Stomach smooth muscle (tissue), 2 donors: ENCODE results near the gene RGMA.
A peak's percentile ranks its signal among the peaks of the same experiment; 100 is the strongest.

Source experiments
- H3K27ac ChIP-seq: one replicate; pipeline ENCODE4 v1.7.0; 2013; ENCODE audit warnings: mild to moderate bottlenecking, low read length, inconsistent platforms
- H3K27me3 ChIP-seq, 2 donors: one replicate each; pipeline ENCODE4 v1.7.0; 2013; ENCODE audit warnings: low read length in 2 of 2; ENCODE audit not compliant: insufficient read depth in 2 of 2, control insufficient read depth in 1 of 2
- H3K36me3 ChIP-seq, 2 donors: one replicate each; pipeline ENCODE4 v1.7.0; 2013; ENCODE audit warnings: low read length in 2 of 2; ENCODE audit not compliant: control insufficient read depth in 2 of 2, insufficient read depth in 2 of 2
- H3K4me1 ChIP-seq: one replicate; pipeline ENCODE4 v1.7.0; 2013; ENCODE audit warnings: low read length; ENCODE audit not compliant: control insufficient read depth, insufficient read depth
- H3K4me3 ChIP-seq, 2 donors: one replicate each; pipeline ENCODE4 v1.7.0; 2013; ENCODE audit warnings: low read length in 2 of 2
- H3K9ac ChIP-seq, 2 donors: one replicate each; pipeline ENCODE4 v1.7.0; 2013; ENCODE audit warnings: low read length in 2 of 2, mild to moderate bottlenecking in 1 of 2
- H3K9me3 ChIP-seq, 2 donors: one replicate each; pipeline ENCODE4 v1.7.0; 2013; ENCODE audit warnings: low read length in 2 of 2; ENCODE audit not compliant: control insufficient read depth in 2 of 2
- donor health status: healthy.
- donor health status: Pancreatic carcinoma.

RGMA gene

GRCh38 chr15:93058128-93058527, 30.9 kb downstream of the RGMA start:
- Histone ChIP-seq H3K9me3 (no peaks in the 10 kb centered on the region), H3K4me3 (peak overlapping the region in 1 of 2 donors; percentile 47), H3K36me3 (peaks cover 12 to 22% of the 10 kb centered on the region in 2 donors), H3K4me1 (peaks cover 80% of the 10 kb centered on the region), H3K27me3 (no peaks in the 10 kb centered on the region), H3K9ac (peak overlapping the region; percentile 14 to 29), H3K27ac (peak overlapping the region; percentile 73)

- Histone ChIP-seq H3K9me3 (no peaks in the 10 kb centered on the region), H3K36me3 (peaks cover 13 to 26% of the 10 kb centered on the region in 2 donors), H3K4me1 (peaks cover 81% of the 10 kb centered on the region), H3K27ac (peak overlapping the region; percentile 73), H3K4me3 (peak overlapping the region; percentile 7 to 47), H3K27me3 (no peaks in the 10 kb centered on the region), H3K9ac (peak overlapping the region; percentile 14 to 29)
Observed at GRCh38 chr15:93057618-93058017, 31.4 kb downstream of the RGMA start.

- peak overlapping the region in 1 of 2 donors; percentile 47 for H3K4me3 ChIP-seq
- H3K27me3 ChIP-seq: no peaks in the 10 kb centered on the region
- no peaks in the 10 kb centered on the region for H3K9me3 ChIP-seq
- H3K27ac ChIP-seq: peak overlapping the region; percentile 73
- H3K4me1 ChIP-seq: peaks cover 86% of the 10 kb centered on the region
- H3K36me3 ChIP-seq: peaks cover 15 to 29% of the 10 kb centered on the region in 2 donors
- H3K9ac ChIP-seq: peak overlapping the region in 1 of 2 donors; percentile 47
Observed at GRCh38 chr15:93056836-93057235, 32.2 kb downstream of the RGMA start.

GRCh38 chr15:93055211-93055610, 33.8 kb downstream of the RGMA start:
- Histone ChIP-seq H3K4me1 (peaks cover 88% of the 10 kb centered on the region), H3K4me3 (peak overlapping the region in 1 of 2 donors; percentile 44), H3K27ac (peak overlapping the region; percentile 73), H3K36me3 (peaks cover 24 to 37% of the 10 kb centered on the region in 2 donors), H3K27me3 (no peaks in the 10 kb centered on the region), H3K9ac (no peak overlapping the region), H3K9me3 (no peaks in the 10 kb centered on the region)

GRCh38 chr15:93052090-93052879, 36.7 kb downstream of the RGMA start:
- Histone ChIP-seq H3K9ac (no peak overlapping the region), H3K36me3 (peaks cover 36 to 50% of the 10 kb centered on the region in 2 donors), H3K4me1 (peaks cover 88% of the 10 kb centered on the region), H3K4me3 (no peak overlapping the region), H3K27me3 (no peaks in the 10 kb centered on the region), H3K9me3 (no peaks in the 10 kb centered on the region), H3K27ac (peak overlapping the region; percentile 73)

- Histone ChIP-seq H3K27me3 (no peaks in the 10 kb centered on the region), H3K27ac (peak overlapping the region; percentile 73), H3K9ac (no peak overlapping the region), H3K9me3 (peaks cover 0 to 2% of the 10 kb centered on the region in 2 donors), H3K4me3 (no peak overlapping the region), H3K4me1 (peaks cover 88% of the 10 kb centered on the region), H3K36me3 (peaks cover 42 to 55% of the 10 kb centered on the region in 2 donors)
Observed at GRCh38 chr15:93051236-93052089, 37.5 kb downstream of the RGMA start.

DNA sequence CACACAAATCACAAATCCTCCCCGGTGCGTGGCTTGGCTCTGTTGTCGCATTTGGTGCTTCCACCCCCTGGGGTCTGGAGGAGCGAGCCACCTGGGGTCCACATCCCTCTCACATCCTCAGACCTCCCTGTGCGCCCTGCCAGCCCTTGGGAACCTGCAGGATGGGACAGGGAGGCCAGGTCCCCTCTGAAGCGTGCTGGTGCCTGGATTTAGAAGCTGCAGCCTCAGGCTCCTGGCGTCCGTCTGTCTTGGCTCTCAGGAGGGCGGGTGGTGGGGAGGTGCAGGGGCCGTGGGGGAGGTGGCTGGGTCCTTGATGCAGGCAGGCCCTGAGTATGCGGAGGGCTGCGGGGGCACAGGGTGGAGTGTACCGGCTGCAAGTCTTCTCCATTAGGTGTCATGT, 38.4 kb downstream of the RGMA start:
- H3K27ac ChIP-seq: peak overlapping the region; percentile 73
- peaks cover 0 to 6% of the 10 kb centered on the region in 2 donors for H3K9me3 ChIP-seq
- no peak overlapping the region for H3K9ac ChIP-seq
- peaks cover 46 to 63% of the 10 kb centered on the region in 2 donors for H3K36me3 ChIP-seq
- H3K4me3 ChIP-seq: no peak overlapping the region
- peaks cover 81% of the 10 kb centered on the region for H3K4me1 ChIP-seq
- no peaks in the 10 kb centered on the region for H3K27me3 ChIP-seq

GRCh38 chr15:93049914-93050578, 39.0 kb downstream of the RGMA start:
- peaks cover 81% of the 10 kb centered on the region for H3K4me1 ChIP-seq
- peaks cover 52 to 69% of the 10 kb centered on the region in 2 donors for H3K36me3 ChIP-seq
- peak overlapping the region; percentile 73 for H3K27ac ChIP-seq
- H3K27me3 ChIP-seq: no peaks in the 10 kb centered on the region
- peak overlapping the region in 1 of 2 donors; percentile 22 for H3K4me3 ChIP-seq
- H3K9ac ChIP-seq: no peak overlapping the region
- peaks cover 0 to 6% of the 10 kb centered on the region in 2 donors for H3K9me3 ChIP-seq

DNA sequence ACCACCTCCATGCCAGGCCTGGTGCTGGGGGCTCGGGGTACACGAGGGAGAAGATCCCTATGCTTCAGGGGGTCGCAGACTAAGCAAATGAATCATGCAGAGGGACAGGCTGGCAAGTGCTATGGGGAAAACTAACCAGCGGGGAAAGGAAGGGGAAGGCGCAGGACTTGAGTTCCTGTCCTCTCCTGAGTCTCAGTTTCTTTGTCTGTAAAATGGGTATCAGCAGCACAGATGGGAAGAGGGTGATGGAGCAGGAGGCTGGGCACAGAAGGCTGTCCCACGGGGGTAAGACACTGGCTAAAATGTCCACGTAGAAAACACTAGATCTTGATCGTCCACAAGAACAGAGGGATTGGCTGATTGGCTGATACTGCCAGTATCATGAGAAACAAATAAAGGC, 39.8 kb downstream of the RGMA start:
- Histone ChIP-seq H3K4me1 (peaks cover 85% of the 10 kb centered on the region), H3K9me3 (peaks cover 0 to 6% of the 10 kb centered on the region in 2 donors), H3K9ac (no peak overlapping the region), H3K36me3 (peaks cover 54 to 74% of the 10 kb centered on the region in 2 donors), H3K4me3 (peak overlapping the region; percentile 16 to 40), H3K27me3 (no peaks in the 10 kb centered on the region), H3K27ac (peak overlapping the region; percentile 73)

DNA sequence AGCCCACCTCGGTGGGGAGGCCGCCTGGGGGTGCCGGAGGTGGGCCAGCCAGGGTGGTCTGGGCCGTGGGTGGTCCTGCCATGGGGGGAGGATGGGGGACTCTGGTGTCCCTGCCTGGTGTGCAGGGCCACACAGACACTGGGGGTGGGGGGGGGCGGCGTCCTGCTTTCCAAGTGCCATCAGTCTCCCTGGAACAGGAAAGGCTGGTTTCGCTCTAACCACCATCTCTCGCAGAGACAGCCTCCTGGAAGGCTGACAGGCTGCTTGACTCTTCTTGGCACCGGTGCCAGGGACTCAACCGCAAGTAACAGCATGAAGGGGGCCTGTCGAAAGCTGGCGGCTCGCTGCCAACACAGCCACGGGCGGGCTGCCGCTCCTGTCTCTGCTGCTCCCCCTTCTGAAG, 40.3 kb downstream of the RGMA start:
- Histone ChIP-seq H3K27me3 (no peaks in the 10 kb centered on the region), H3K9me3 (peaks cover 0 to 6% of the 10 kb centered on the region in 2 donors), H3K9ac (no peak overlapping the region), H3K36me3 (peaks cover 54 to 77% of the 10 kb centered on the region in 2 donors), H3K4me1 (peaks cover 90% of the 10 kb centered on the region), H3K4me3 (peak overlapping the region in 1 of 2 donors; percentile 40), H3K27ac (peak overlapping the region; percentile 73)
